ENCODE data around the gene XYLT1. TPM values are rescaled to one million over a fixed set of nuclear protein-coding genes. Genes with fewer than 3 reads are reported as not detected.

The XYLT1 gene
- total and polyA plus RNA-seq, 9 of the 15 experiments (the other 6 are each of a cell fraction or from before 2014, with no cell fraction given), result 0.03 to 0.09 (median 0.08) TPM; not detected in 6

- CTCF ChIA-PET (ENCODE audit: low intra/inter-chr PET ratio), result no interaction called here
- no peaks in the 10 kb centered on the region for H3K79me2 ChIP-seq (ENCODE audit: control insufficient read depth, insufficient read depth, low read length)
- no peak overlapping the region for H3K4me2 ChIP-seq (ENCODE audit: insufficient read depth, low read length)
- intact Hi-C loops (cut with micrococcal nuclease), result no loop called here
- no peak for ATAC-seq
- no peak for FAIRE-seq
- no peaks in the 10 kb centered on the region; the same call in none of the 2 replicates for H4K20me1 ChIP-seq (replicated peaks; ENCODE audit: control insufficient read depth, insufficient read depth, low read length)
- H3K9me3 ChIP-seq (replicated peaks; ENCODE audit: control insufficient read depth, insufficient read depth, low read depth, low read length), result no peaks in the 10 kb centered on the region
- WGBS (ENCODE audit: insufficient coverage, low coverage, missing lambda C conversion rate), result 0% methylated on average over 7 of the region's 7 CpGs
- no peak overlapping the region for H2AFZ ChIP-seq (ENCODE audit: low read depth, low read length)
- H3K9me1 ChIP-seq (ENCODE audit: control insufficient read depth, insufficient read depth, low read length), result no peaks in the 10 kb centered on the region
- no peak overlapping the region for H3K4me3 ChIP-seq
- POLR2A ChIA-PET, result interaction anchor here (0.9 kb wide), 1 partner anchor 8 kb away, joined by 3 read pairs; no protein-coding TSS in a partner anchor
- no peak overlapping the region for H3K9ac ChIP-seq (ENCODE audit: insufficient read depth in 1 of 2, low read depth in 2 of 2, low read length in 2 of 2)
- DNase-seq (ENCODE audit: extremely low read depth in 1 of 4, low spot score in 3 of 4), result no peak
- H3K4me1 ChIP-seq (replicated peaks in 1 of 2; ENCODE audit: control insufficient read depth in 2 of 2, insufficient read depth in 2 of 2, low read length in 2 of 2), result no peaks in the 10 kb centered on the region
- H3K27me3 ChIP-seq (ENCODE audit: control insufficient read depth in 2 of 2, insufficient read depth in 2 of 2, low read length in 2 of 2), result peaks cover 0 to 25% of the 10 kb centered on the region in 2 experiments; a peak in 2 of 5 replicates
- no peak for TF ChIP-seq ZNF280A (IDR thresholded peaks at IDR 0.05; ENCODE audit: low read depth, partially characterized antibody)
- no peak for TF ChIP-seq ZBTB43 (CRISPR knock-in tag; IDR thresholded peaks at IDR 0.05)
- no peak for TF ChIP-seq NFE2 (IDR thresholded peaks at IDR 0.05; ENCODE audit: low read depth)
- TF ChIP-seq ZKSCAN3 (CRISPR knock-in tag; IDR thresholded peaks at IDR 0.05), result no peak
- no TSS peak for BruUV-seq (replicated peaks)
- H3K36me3 ChIP-seq (ENCODE audit: control insufficient read depth, insufficient read depth, low read length), result no peaks in the 10 kb centered on the region
- in situ Hi-C loops (cut with MboI), result no loop called here
- no peak overlapping the region for H3K27ac ChIP-seq (ENCODE audit: extremely low read depth, low read depth, low read length)
Observed at GRCh38 chr16:17252064-17252463, 218.7 kb downstream of the XYLT1 start.

All from K562 (cell line).